ENCODE results near the gene TMEM54.

TMEM54 gene, protein sequence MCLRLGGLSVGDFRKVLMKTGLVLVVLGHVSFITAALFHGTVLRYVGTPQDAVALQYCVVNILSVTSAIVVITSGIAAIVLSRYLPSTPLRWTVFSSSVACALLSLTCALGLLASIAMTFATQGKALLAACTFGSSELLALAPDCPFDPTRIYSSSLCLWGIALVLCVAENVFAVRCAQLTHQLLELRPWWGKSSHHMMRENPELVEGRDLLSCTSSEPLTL

DNA sequence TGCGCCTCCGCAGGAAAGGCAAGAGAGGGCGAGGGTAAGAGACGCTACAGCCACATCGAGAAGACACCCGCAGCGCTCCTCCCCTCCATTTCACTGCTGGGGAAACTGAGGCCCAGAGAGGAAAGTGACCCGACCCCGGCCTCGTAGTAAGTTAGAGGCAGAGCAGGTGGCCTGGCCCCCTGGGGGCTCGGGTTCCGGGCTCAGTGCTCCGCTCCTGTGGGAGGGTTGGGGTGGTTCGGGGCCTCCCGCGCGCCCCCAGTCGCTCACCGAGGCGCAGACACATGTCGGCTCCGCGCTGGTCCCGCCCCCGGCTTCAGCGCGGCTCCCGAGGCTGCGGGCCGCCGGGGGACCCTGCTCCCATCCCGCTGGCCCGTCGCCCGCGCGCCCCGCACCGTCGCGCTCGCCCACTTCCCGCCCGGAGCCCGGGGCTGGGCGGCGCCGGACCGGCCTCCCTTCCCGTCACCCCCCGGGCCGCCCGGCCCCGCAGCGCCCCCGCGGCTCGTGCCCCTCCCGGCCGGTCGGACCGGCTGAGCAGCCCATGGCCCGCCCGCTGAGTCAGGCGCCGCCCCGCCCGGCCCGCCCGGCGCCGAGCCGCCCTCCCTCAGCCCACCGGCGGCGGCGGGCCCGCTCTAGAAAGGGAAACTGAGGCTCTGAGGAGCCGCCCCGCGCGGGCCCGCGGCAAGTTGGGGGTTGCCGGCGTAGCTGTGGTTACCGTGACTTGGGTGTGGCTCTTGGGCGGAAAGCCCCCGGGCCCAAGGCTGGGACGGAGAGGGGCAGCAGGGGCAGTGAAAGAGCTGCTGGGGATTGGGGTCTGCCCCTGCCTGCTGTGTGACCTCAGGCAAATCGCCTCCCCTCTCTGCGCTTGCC is at the start of gene TMEM54:
TSS of gene TMEM54 (minus strand) at position 434 of the 867 bp plus-strand sequence. CDS start at position 283, 151 bp downstream.
- DNase-seq, result no peak

DNA sequence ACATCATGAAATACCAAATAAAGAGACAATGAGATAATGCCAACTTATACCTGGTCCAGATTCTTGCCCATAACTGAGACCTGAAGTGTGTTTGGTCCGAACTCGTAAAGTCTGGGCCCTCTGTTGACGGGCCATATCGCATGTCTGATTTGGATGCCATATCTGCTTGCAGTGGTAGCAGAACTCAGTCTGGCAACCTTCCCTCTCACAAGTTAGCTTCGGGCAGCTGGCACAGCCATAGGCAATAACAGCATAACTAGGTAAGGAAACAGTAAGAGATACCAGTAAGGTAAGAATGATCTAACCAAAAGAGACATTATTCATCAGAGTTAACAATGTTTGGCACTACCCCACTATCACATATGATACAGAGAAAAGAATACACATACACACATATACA is 48.3 kb upstream of the TMEM54 start:
- no peak for DNase-seq

DNA sequence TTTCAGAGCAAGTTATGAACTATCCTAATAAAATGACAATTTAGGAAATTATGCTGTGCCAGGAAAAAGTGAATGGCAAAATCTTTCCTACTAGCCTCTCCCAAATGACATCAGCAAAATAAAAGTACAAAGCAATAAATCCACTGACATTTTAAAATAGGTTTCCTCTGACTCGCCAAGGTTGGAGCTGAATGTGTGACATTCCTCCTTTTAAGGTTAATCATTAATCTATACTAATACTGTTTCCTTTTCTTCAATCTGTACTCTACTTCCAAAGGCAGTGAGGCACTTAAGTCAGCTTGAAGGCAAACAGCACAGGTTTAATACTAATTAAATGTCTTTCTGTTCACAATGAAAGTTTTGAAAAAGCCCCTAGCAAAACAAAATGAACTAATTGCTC is 47.7 kb upstream of the TMEM54 start:
- no peak for DNase-seq

DNA sequence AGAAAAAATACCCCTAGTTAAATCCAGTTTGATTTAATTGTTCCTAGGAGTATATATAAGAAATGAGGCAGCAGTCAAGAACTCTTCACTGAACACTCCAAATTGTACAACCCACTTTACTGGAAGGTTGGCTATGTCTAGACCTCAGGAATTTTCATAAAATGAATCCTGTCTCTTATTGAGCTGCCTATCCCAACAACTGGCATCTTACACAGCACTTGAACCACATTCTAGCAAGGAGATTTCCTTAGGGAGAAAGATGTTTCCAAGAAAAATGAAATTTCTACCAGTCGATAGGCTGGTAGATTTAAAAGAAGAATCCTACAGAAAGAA is 47.2 kb upstream of the TMEM54 start:
- DNase-seq, result no peak

DNA sequence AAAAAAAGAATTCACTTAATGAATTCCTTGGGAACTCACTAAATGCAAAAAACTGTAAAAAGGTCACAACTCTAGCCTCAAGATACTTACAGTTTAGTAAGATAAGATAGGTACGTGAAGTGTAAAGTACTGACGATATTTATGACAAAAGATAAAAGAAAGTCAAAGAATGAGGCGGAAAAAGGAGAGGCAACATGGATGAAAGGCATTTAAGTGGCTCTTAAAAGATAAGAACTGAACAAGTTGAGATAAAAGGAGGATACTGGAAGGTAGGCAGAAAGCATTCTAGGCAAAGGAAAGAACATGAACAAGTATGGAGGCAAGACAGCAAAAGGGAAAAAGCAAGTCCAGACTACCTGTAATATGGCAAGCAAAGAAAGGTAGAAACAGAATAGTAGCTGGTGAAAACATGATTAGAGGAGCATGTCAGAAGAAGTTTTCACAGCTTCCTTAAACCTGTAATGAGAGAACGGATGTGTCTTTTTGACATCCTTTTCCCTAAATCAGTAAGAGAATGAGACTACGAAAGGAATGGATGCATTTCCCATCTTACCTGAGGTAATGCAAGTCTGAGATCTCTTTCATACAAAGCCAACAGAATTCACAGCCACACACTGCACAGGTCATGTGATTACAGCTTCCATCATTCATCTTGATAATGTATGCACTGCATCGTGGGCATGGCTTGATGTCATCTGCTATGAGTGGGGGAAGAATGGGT is 46.6 kb upstream of the TMEM54 start:
- DNase-seq, result no peak

DNA sequence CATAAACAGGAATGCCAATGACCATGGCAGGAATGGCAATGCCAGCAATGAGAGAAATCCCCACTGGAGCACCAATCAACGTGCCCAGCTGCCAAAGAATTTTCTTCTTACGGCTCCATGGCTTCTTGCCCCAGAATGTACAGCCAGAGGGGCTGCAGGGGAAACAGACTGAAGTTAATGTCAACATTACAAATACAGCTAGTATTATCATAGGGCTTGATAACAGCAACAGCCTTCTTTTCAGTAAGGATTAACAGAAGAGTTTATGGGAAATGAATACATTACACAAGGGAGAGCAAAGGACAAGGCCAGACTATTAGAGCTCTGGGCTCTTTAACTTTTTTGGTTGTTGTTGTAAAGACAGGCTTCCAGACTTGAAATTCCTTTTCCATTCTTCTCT is 45.2 kb upstream of the TMEM54 start:
- DNase-seq, result no peak

DNA sequence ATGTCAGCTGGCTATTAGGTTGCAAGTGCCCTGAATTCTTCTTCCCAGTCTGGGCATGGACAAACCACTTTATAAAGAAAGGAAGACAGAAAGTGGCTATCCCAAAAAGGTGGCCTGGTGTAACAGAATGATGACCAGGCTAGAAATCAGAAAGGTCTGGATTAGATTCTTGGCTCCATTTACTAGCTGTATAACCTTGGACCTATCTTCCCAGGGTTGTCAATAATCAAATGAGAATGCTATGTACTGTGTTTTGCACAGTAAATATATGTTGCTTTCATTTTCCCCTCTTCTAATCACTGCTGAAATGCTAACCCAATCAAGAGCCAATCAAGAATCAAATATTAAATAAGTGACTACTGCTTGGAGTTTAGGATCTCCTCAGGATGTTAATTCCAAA is 43.0 kb upstream of the TMEM54 start:
- no peak for DNase-seq

DNA sequence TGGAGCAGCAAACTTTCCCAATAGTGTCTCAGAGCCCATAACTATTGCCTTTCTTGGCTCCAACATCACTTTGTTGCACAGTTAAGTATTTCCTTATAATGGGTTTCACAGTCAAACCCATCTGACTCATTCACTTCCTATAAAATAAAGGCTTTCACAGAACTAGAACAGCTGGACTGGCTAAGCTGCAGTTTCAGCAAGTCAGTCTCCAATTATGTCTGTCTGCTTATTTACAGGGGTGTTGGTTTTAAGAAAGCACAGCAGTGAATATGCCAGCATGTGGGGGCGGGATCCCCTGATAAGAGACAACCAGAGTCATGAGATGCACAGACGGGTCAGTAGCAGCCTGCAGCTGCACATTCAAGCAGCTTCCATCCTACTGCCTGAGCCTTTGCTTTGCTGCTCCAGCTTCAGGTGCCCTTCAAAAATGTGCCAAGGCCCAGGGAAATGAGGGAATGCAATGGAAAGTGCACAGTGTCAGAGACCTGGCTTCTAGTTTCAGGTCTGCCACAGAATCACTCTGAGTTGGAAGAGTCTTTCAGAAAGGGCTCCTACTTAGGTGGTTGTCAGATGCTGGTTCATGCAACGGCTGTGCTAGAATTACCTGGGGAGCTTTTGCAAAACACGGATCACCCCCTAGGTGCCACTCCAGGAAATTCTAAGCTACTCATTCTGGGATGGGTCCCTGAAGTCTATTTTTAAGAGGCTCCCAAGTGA is 38.6 kb upstream of the TMEM54 start:
- peak; percentile 73 for DNase-seq

DNA sequence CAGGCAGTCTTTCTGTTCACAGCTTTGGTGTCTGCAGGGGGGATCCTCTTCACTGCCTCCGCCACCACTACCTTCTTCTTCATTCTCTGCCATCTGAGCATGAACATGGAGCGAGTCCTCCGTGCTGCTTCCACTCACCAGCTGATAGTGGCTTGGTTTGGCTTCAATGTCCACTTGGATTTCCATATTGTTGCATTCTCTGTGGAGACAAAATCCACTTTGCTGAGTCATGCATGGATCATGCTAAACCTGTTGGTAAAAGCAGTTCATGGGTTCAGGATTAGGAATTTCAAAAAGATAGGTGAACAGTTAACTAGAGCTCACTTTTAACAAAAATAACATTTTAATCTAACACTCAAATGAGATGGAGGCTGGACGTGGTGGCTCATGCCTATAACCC is 35.9 kb upstream of the TMEM54 start:
- no peak for DNase-seq

DNA sequence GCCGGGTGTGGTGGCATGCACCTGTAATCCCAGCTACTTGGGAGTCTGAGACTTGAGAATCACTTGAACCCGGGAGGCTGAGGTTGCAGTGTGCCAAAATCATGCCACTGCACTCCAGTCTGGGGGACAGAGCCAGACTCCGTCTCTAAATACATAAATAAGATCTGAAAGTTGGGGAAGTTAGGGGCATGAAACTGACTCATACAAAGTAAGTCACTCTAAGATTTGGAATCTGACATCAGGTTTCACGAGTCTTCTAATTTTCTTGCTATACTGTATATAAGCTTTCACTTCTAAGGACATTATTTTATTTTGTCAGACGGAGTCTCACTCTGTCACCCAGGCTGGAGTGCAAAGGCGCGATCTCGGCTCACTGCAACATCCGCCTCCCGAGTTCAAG is 33.3 kb upstream of the TMEM54 start:
- DNase-seq, result no peak

DNA sequence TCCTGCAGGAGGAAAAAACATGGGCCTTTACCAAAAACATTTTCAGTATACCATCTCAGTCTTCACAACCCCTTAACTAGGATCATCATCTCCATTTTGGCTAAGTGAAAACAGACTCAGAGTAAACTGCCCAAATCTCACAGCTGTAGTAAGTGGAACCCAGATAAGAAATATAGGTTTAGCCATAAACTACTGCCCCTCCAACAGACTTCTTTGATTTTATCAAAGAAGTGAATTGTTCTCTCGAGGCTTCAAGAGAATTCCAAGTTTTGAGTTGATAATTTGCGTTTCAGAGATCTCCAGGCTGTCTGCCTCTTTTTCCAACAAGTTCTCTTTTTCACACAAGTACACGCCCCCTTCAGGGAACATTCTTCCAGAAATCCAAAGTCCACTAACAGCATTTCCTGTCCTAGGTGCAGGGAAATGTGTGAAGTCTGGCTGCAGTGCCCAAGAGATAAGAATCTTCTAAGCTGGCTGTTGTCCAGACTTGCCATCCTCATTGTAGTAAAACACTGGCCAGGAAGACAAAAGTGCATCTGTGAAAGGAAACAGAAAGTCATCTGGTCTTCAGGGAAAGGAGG is 32.6 kb upstream of the TMEM54 start:
- no peak for DNase-seq

DNA sequence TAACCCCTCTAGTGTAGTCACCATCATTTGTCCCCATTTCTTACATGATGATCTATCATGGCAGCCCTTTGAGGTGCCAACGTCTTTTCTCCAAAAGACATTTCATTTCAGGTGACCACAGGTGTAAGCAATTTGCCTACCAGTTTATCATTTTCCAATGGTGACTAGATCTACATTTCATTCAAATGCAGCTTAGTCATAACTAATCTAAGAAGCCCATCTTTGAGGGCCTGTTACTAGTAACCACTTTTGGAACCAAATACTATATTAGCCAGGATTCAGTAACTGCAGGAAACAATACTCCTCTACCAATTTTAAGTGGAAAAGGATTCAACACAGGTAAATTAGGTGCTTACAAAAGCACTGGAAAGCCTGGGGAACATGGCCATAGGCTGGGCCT is 30.6 kb upstream of the TMEM54 start:
- no peak for DNase-seq

DNA sequence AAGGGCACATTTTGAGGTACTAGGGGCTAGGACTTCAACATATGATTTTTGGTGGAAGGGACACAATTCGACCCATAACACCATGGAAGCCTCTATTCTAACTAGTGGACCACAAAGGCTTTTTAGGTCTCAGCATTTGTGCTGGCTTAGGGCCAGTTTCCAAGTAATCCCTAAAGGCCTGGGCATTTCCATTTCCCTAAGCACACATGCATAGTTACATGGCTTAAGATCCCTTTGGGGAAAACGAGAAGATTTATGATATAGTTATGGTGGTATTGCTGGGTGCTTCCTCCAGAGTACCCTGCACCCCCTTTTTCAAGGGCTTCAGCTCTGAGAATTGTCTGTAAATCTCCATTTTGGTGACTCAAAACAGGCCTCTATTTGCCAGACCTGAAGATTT is 28.2 kb upstream of the TMEM54 start:
- DNase-seq, result no peak

DNA sequence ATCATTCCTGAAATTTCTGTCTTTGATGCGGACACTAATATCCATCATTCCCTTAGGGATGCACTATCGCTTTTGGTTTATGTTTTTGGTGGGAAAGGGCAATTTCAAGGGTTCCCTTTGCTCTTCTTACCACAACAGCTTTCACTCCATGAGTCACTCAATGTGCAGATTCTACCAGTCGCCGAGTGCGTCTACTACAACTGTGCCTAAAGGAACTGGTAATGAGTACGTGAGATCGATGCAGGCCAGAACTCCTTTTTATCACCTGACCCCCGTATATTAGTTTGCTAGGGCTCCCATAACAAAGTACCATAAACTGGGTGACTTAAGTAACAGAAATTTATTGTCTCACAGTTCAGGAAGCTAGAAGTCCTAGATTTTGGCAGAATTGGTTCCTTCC is 27.5 kb upstream of the TMEM54 start:
- no peak for DNase-seq

DNA sequence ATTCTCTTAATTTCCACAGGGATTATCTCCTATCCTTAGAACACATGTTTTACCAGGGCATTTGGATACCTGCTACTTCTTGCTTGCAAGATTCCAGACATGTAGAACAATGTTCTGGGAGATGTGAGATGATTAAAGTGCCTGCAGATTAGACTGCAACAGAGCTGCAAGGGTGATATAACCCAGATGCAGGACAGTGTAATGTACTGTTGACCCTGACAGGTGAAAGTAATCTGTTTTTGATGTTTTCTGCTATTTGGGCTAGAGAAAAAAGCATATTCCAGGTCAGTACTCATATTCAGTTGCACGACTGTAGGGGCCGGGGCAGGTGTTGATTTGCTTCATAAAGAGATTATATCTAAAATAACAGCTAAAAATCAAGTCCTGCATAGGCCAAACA is 27.1 kb upstream of the TMEM54 start:
- DNase-seq, result no peak

DNA sequence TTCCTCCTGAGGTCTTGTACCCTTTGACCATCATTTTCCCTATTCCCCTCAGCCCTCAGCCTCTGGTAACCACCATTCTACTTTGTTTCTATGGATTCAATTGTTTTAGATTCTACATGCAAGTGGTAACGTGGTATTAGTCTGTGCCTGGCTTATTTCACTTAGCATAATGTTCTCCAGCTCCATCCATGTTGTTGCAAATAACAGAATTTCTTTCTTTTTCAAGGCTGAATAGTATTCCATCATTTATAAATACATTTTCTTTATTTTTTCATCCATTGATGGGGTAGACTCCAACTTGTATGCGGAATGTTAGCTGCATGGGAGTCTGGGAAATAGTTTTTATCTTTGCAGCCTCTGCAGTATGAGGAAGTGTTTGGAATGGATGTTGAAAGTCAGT is 26.3 kb upstream of the TMEM54 start:
- no peak for DNase-seq

DNA sequence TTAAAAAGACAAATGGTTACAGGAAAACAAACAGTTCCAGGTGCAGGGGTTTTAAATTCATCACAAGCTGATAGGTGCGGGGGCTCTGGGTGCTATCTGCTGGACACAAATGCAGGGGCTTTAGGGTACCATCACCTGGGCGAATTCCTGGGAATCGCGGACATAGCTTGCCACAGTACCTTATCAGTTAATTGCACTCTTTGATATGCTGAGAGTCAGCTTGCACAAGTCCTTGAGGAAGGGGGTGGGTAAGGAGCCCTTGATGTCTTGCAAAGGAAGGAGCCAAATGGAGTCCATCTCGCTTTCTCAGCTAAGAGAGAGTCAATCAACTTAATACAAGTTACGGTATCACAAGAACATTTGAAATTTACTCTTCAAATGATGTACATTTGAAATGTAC is 25.4 kb upstream of the TMEM54 start:
- DNase-seq, result no peak

DNA sequence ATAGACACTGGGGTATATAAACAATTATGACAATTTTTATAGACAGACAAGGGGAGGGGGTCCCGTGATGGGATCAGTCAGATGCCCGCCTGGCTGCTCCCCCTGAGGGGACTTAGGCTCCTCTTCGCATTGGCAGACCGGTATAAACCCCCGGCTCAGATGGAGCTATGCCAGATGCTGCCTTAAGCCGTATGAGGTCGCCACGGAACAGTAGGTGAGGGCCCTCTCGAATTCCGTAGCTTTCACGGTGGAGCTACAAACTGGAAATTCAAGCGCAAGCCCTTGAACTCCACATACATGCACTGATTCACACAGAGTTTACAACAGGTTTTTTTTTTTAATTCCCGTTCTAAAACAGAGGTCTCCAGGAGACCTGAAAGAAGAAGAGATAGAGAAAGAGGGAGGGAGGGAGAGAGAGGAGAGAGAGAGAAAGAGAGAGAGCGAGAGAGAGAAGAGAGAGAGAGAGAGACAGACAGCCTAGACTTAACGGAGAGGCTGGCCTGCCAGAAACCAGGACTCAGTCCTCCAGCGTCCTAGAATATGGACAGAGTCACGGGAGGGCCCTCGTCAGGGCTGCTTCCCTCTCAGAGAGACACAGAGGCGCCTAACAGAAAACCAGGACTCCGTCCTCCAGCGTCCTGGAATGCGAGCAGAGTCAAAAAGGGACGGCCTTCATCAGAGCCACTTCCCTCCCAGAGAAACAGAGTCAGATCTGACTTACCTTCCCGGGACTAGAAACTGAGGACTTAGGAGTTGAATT is 24.4 kb upstream of the TMEM54 start:
- no peak for DNase-seq

DNA sequence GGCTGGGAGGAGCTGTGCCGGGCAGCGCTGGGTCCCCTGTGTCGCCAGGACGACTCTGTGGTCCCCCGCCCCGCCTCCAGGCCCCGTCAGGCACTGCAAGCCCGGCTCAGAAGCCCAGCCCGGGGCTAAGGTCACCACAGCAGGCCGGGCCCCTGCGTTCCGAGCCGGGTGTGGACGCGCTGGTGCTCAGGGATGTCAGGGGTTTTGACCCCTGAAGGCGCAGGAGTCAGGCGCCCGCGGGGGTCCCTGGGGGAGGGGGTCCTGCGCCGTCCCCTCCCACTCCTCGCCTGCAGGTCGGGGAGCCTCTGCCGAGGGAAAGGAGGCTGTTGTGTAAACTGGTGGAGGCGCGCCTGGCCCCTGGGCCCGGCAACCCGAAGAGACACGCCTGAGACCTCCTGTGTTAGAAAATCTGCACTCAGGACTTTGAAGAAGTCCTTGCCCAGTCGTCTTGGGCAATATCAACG is 23.7 kb upstream of the TMEM54 start:
- no peak for DNase-seq

DNA sequence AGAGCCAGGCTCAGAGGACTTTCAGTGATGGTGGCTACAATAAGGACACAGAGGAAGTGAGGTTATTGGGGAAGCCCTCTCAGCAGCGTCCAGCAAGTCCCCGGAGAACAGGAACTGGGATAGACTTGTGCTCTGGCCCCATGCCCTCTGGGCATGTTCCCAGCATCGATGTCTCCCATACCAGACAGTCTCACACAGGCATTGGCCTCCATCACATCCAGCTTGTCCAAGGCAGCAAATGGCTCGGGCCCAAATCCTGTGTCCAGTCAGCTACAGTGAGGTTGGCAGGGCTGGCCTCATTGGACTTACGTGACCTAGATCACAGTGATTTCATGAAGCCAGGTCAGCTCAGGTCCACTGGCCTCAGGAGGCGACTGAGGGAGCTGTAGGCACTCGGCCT is 19.6 kb upstream of the TMEM54 start:
- no peak for DNase-seq

DNA sequence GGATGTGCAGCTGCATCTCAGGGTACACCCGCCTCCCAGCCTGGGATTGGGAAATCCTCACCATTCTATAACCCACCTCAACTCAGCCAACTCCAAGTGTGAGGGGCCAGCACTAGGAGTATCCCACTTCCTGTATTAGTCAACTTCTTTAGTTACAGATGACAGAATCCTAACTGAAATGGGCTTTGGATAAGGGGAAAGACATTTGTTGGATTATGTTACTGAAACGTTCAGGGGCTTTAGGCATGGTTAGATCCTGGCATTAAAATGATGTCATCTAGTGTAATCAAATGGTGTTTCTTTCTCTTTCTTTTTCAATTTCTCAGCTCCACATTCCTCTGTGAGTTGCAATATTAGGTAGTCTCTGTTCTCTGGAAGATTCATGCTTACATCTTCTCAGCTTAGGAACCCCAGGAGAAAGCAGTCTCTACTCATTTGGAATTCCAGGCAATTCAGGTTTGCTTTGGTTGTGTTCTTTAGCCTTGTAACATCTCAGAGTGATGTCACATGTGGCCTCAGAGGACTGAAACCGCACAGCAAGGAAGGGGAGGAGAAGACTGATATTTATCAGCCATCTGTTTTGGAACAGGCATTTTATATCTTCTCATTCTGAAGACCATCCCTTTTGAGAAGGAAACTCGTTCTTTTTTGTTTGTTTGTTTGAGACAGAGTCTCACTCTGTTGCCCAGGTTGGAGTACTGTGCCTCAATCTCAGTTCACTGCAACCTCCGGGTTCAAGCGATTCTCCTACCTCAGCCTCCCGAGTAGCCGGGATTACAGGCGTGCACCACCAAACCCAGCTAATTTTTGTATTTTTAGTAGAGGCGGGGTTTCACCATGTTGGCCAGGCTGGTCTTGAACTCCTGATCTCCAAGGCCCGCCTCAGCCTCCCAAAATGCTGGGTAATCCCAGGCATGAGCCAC is 18.9 kb upstream of the TMEM54 start:
- DNase-seq, result no peak
